ENCODE measurements around the gene TENM3.
"Not testable (repeated sequence)": the region's sequence is repeated elsewhere in the genome, so short reads cannot be mapped to it uniquely, and the experiment has no call there.

TENM3 gene

GRCh38 chr4:182228991-182229577 is 14.1 kb upstream of the TENM3 start:
- DNase-seq: no peak

GRCh38 chr4:182230256-182230655 is 12.9 kb upstream of the TENM3 start:
- no peak for DNase-seq

- DNase-seq: no peak
These were observed 12.1 kb upstream of the TENM3 start for GRCh38 chr4:182231080-182231479.

GRCh38 chr4:182231496-182231895 is 11.7 kb upstream of the TENM3 start:
- DNase-seq: no peak

GRCh38 chr4:182233310-182234090 is 9.7 kb upstream of the TENM3 start:
- no peak for DNase-seq

GRCh38 chr4:182235021-182235795 is 8.0 kb upstream of the TENM3 start:
- DNase-seq: no peak

GRCh38 chr4:182236186-182236585 is 7.0 kb upstream of the TENM3 start:
- DNase-seq: no peak

GRCh38 chr4:182237010-182237409 is 6.2 kb upstream of the TENM3 start:
- not testable (repeated sequence) for DNase-seq

GRCh38 chr4:182238355-182238931 is 4.8 kb upstream of the TENM3 start:
- DNase-seq: no peak

- no peak for DNase-seq
These were observed 2.8 kb upstream of the TENM3 start for GRCh38 chr4:182240161-182241130.

- not testable (repeated sequence) for DNase-seq
These were observed 942 bp upstream of the TENM3 start for GRCh38 chr4:182242260-182242659.

- no peak for DNase-seq
These were observed 415 bp upstream of the TENM3 start for GRCh38 chr4:182242787-182243186.

GRCh38 chr4:182245041-182245440 is 1.8 kb downstream of the TENM3 start:
- no peak for DNase-seq

GRCh38 chr4:182245541-182246215 is 2.5 kb downstream of the TENM3 start:
- DNase-seq: no peak

GRCh38 chr4:182246401-182247205 is 3.4 kb downstream of the TENM3 start:
- no peak for DNase-seq

GRCh38 chr4:182248295-182248694 is 5.1 kb downstream of the TENM3 start:
- no peak for DNase-seq

GRCh38 chr4:182250446-182250845 is 7.2 kb downstream of the TENM3 start:
- no peak for DNase-seq

- DNase-seq: no peak
These were observed 7.9 kb downstream of the TENM3 start for GRCh38 chr4:182251116-182251515.

- no peak for DNase-seq
These were observed 9.0 kb downstream of the TENM3 start for GRCh38 chr4:182252220-182252619.

GRCh38 chr4:182254026-182254780 is 11.0 kb downstream of the TENM3 start:
- no peak for DNase-seq
